GM21447 (cell line): Measurements from ENCODE around the gene PTBP2.

Experiments
- ATAC-seq: cut with Tn5 transposase; IDR thresholded peaks from one replicate; pipeline ENCODE4 v1.9.1; 2021; ENCODE audit not compliant: unreplicated experiment

PTBP2 gene

DNA sequence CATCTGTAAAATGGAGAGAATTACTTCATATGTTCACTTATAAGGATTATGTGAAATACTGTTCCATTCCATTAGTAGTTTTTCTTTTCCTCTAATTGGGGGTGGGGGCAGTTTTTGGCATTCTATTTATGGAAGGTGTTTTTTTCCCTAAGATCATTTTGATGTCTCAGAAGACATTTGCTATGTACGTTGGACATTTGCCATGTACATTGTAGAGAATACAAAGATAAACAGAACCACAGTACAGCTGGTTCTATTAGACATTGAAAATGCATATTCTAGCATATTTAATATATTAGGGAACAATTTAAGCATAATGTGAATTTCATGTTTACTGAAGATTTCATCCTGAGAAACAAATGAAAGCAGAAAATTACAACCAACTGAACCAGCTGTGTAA lies 98.5 kb downstream of the PTBP2 start:
- no peak for ATAC-seq

DNA sequence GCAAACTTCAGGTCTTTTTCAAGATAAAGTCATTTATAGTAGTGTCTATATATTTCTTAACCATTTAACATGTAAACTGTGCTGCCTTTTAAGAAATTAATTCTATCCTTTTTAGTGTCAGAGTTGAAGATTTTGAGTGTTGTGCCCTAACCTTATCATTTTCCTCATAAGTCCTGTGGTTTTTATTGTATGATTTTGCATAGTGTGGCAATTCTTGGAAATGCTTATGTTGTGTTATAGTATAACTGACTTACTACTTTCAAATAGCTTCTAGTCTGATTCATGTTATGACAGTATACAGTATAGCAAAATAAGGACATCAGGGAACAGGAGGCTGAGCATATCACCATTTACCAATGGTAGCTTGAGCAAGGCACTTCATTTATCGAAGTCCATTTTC lies 99.1 kb downstream of the PTBP2 start:
- no peak for ATAC-seq

DNA sequence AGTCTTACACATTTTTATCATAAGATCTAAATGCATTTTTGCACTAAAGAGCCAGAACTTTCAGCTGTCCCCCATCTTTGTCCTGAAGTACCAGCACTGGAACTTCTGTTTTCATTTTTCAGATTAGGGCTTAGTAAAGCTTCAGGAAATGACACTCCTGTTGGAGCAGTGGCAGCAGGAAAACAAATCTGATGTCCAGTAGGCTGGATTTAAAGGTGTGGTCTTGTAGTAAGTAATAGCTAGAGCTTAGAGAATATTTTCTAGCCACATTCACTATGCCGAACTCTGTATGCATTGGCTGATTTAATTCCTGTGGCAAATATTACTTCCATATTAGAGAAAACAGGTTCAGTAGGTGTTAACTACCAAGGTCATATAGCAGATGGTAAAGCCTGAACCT lies 103.6 kb downstream of the PTBP2 start:
- no peak for ATAC-seq

- no peak for ATAC-seq
Measured at GRCh38 chr1:96825950-96826576, 104.5 kb downstream of the PTBP2 start.

- no peak for ATAC-seq
Measured at GRCh38 chr1:96833376-96833775, 111.8 kb downstream of the PTBP2 start.

DNA sequence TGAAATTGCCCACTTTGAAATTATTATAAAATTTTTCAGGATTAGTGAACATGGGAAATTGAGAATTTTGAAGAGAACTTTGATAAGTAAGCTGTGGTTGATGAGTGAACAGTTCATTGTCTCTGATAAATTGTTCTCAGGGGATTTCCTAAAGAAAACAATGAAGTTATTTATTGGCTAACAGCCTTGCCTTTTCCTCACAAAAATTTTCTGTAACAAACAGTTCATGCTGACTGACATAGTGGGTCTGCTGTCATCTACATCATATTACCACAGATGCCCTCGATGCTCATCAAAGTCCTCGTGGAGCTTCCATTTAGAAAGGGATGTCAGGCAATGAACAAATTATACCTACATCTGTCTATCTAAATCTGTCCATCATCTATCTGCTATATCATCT lies 113.4 kb downstream of the PTBP2 start:
- ATAC-seq = no peak

GRCh38 chr1:96837057-96837780 lies 115.6 kb downstream of the PTBP2 start:
- no peak for ATAC-seq

DNA sequence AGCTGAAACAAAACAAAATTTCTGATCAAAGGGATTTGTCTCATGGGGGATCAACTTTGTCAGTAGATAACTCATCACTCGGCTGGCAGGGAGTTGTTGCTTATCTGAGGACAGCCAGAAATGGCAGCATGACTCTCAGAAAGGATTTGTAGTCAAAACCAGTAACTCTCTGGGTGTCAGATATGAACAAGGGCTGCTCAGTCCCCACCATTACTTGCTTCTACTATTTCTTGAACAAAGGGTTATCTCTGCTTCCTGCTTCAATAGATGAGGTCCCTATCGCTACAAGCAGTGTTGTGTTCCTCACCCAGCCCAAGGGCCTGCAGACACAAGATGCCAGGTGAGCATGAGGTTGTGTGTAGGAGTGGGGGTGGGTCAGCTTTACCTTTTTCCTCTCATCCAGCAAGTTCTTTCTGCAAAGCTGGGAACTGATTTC lies 116.2 kb downstream of the PTBP2 start:
- no peak for ATAC-seq

GRCh38 chr1:96840396-96840795 lies 118.8 kb downstream of the PTBP2 start:
- ATAC-seq = no peak

DNA sequence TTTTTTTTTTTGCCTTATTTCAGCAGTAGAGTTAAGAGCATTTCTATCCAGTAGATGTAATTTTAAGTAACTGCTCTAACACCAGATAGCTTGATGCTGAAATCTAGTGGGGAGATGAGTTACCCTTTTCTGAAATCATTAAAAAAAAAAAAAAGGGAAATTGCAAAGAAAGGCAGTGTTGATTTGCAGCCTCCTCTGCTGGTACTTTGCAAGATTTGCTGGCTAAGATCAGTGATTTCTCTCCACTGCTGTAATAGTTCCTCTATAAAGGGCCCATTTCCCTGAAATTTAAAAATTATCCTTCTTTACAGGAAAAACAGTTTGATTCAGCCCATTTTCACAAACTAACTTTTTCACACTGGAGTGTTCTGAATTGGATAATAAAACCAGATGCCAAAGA lies 120.6 kb downstream of the PTBP2 start:
- ATAC-seq = no peak

DNA sequence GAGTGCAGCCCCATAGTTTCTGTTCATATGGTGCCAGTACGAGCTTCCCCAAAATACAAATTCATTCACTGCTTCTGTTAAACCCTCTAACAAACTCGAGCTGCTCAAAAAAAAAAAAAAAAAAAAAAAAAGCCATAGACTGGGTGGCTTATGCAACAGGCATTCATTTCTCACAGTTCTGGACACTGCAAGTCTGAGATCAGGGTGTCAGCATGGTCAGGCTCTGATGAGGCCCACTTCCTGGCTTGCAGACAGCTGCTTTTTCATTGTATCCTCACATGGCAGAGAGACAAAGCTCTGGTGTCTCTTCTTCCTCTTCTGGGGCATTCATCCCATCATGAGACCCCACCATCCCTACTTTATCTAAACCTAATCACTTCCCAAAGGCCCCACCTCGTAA lies 121.6 kb downstream of the PTBP2 start:
- ATAC-seq = no peak

DNA sequence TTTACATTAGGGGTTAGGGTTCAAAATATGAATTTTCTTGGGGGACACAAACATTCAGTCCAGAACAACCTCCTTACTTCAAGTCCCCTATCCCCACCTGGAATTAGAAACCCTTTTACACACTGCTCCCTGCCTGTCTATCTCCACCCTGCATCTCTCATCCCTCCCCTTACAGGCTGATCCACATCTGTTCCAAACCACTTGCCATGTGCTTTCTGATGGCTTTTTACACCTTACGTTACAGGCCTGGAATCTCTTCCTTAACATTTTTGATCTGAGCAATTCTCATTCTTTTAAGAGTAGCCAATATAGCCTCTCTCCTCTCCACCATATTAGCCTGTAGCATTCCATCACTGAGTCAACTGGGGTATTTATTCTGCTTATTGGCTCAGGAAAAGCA lies 122.0 kb downstream of the PTBP2 start:
- no peak for ATAC-seq

DNA sequence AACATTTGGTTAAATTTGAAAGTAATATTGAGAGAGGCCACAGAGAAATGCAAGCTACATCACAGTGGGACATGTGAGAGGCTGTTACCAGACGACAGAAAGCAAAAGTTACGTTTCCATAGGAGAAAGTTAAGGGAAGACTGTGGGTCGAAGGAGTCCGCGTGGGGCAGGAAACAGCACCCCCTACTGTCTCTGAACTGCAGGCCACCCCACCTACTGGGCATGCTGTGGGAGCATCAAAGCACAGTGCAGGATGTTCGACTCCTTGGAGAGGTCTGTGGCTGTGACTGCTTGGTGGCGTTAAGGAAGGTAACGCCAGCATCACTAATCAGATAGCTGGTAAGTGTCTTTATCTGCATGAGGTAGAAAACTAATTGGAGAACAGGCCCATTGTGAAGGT lies 123.9 kb downstream of the PTBP2 start:
- ATAC-seq = peak; percentile 76

DNA sequence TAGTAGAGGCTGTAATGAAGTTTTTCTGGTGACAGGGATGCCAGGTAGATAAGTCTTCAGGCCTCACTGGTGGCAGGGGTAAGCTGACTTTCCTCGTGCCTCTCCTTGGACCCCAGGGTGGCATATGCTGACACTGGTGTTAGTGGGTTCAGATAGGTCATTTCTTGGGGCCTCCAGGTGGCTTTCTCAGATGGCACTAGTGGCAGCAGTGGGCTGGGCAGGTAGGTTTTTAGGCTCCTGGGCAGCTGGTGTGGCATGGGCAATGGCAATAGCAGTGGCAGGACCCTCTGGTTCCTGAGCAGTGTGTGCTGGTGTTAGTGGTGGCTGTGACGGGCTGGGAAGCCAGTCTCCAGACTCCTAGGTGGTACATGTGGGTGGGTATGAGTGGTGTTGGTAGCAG lies 140.3 kb downstream of the PTBP2 start:
- no peak for ATAC-seq

DNA sequence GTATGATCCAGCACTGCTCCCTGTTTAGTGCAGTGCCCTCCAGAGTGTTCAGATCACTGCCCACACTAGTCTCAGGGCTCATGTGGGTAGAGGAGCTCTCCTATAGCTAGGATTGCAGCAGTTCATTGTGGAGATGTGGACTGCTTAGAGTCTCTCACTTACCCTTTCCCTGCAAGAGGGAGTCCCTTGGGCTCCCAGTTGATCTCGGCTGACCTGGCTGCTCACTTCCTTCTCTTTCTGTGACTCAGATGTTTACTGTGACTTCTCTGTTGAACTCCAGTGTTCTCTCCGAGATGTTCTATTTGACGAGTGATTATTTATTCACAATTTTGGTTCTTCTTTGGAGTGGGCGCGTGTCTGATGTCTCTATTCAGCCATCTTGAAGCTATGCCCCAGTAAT lies 141.9 kb downstream of the PTBP2 start:
- ATAC-seq = no peak
